ENCODE data around the gene PRODH2.

The PRODH2 gene

DNA sequence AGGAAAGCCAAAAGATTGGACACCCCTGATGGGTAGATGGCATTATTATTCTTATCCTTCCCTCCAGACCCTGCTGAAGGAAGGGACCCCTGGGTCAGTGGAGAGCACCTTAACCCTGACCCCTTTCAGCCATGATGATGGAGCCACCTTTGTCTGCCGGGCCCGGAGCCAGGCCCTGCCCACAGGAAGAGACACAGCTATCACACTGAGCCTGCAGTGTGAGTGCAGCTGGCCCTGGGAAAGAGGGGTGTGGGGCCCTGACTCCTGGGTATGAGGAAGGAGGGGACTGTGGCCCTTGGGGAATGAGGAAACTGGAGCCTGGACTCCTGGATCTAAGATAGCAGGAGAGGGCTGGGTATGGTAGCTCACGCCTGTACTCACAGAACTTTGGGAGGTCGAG lies 46.8 kb upstream of the PRODH2 start:
- no peak overlapping the region for H3K4me2 ChIP-seq
- H3K27me3 ChIP-seq (ENCODE audit: insufficient read depth, low read depth): peaks cover 88% of the 10 kb centered on the region
- H3K79me2 ChIP-seq (ENCODE audit: insufficient read depth, low read depth): no peaks in the 10 kb centered on the region
- H3K4me1 ChIP-seq (ENCODE audit: low read depth, poor library complexity, severe bottlenecking): no peaks in the 10 kb centered on the region
- no peak for TF ChIP-seq CTCF (conservative IDR thresholded peaks at IDR 0.05; ENCODE audit: low read depth, low read length)
- H3K27ac ChIP-seq: no peak overlapping the region
- no peak overlapping the region for H2AFZ ChIP-seq (ENCODE audit: low read depth)
- no peaks in the 10 kb centered on the region for H3K36me3 ChIP-seq (ENCODE audit: insufficient read depth)
- no peak overlapping the region for H3K9ac ChIP-seq
- no peaks in the 10 kb centered on the region for H4K20me1 ChIP-seq (ENCODE audit: insufficient read depth)
- H3K4me3 ChIP-seq (IDR thresholded peaks at IDR 0.05; ENCODE audit: insufficient read depth, low read depth, low read length): no peak overlapping the region

DNA sequence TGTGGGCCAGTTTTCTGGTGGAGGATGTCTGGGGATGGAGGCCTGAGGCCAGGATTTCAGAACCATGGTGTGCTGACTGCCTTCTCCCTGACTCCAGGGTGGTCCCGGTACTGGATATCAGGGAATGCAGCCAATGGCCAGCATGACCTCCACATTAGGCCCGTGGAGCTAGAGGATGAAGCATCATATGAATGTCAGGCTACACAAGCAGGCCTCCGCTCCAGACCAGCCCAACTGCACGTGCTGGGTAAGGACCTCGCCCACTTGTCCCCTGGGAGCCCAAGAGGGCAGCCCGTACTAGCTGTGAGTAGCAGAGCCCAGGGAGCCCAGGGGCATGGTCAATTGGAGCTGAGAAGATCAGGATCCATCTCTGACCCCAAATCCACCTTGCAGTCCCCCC lies 45.7 kb upstream of the PRODH2 start:
- Histone ChIP-seq H3K27ac (no peak overlapping the region), H3K27me3 (ENCODE audit: insufficient read depth, low read depth) (peaks cover 88% of the 10 kb centered on the region), H4K20me1 (ENCODE audit: insufficient read depth) (no peaks in the 10 kb centered on the region), H3K4me3 (IDR thresholded peaks at IDR 0.05; ENCODE audit: insufficient read depth, low read depth, low read length) (no peak overlapping the region), H3K79me2 (ENCODE audit: insufficient read depth, low read depth) (no peaks in the 10 kb centered on the region), H3K4me1 (ENCODE audit: low read depth, poor library complexity, severe bottlenecking) (no peaks in the 10 kb centered on the region), H2AFZ (ENCODE audit: low read depth) (no peak overlapping the region), H3K9ac (no peak overlapping the region), H3K4me2 (no peak overlapping the region), H3K36me3 (ENCODE audit: insufficient read depth) (no peaks in the 10 kb centered on the region)
- TF ChIP-seq CTCF (conservative IDR thresholded peaks at IDR 0.05; ENCODE audit: low read depth, low read length): no peak

- Histone ChIP-seq H3K9ac (no peak within 1 kb of the TSS), H2AFZ (ENCODE audit: low read depth) (no peak within 1 kb of the TSS), H3K4me1 (ENCODE audit: low read depth, poor library complexity, severe bottlenecking) (no peaks in the 10 kb centered on the region), H3K27ac (no peak within 1 kb of the TSS), H3K4me2 (no peak within 1 kb of the TSS), H3K36me3 (ENCODE audit: insufficient read depth) (no peaks in the 10 kb centered on the region), H4K20me1 (ENCODE audit: insufficient read depth) (no peaks in the 10 kb centered on the region), H3K27me3 (ENCODE audit: insufficient read depth, low read depth) (peaks cover 88% of the 10 kb centered on the region), H3K79me2 (ENCODE audit: insufficient read depth, low read depth) (no peaks in the 10 kb centered on the region), H3K4me3 (IDR thresholded peaks at IDR 0.05; ENCODE audit: insufficient read depth, low read depth, low read length) (no peak within 1 kb of the TSS)
- no peak for TF ChIP-seq CTCF (conservative IDR thresholded peaks at IDR 0.05; ENCODE audit: low read depth, low read length)
Observed at GRCh38 chr19:35856546-35857149, 44.0 kb upstream of the PRODH2 start, which contains the start of gene KIRREL2. KIRREL2 (plus strand) TSS chr19:35856911; CDS start chr19:35857120, 209 bp downstream.

GRCh38 chr19:35853038-35853756 lies 40.6 kb upstream of the PRODH2 start:
- TF ChIP-seq CTCF (conservative IDR thresholded peaks at IDR 0.05; ENCODE audit: low read depth, low read length): no peak
- Histone ChIP-seq H3K27me3 (ENCODE audit: insufficient read depth, low read depth) (peaks cover 77% of the 10 kb centered on the region), H3K4me3 (IDR thresholded peaks at IDR 0.05; ENCODE audit: insufficient read depth, low read depth, low read length) (no peak overlapping the region)

More at GRCh38 chr19:35853038-35853756, 40.6 kb upstream of the PRODH2 start:
- Histone ChIP-seq H2AFZ (ENCODE audit: low read depth) (no peak overlapping the region), H4K20me1 (ENCODE audit: insufficient read depth) (no peaks in the 10 kb centered on the region), H3K79me2 (ENCODE audit: insufficient read depth, low read depth) (no peaks in the 10 kb centered on the region), H3K4me1 (ENCODE audit: low read depth, poor library complexity, severe bottlenecking) (no peaks in the 10 kb centered on the region), H3K36me3 (ENCODE audit: insufficient read depth) (no peaks in the 10 kb centered on the region), H3K4me2 (no peak overlapping the region), H3K9ac (no peak overlapping the region), H3K27ac (no peak overlapping the region)
